GM12874 (cell line): ENCODE results near the gene ZNF512B.

Source experiments
- TF ChIP-seq, protein P1 (sequence below): IDR thresholded peaks from 2 replicates; pipeline ENCODE4 v1.5.1; 2011; ENCODE audit warnings: low read depth, mild to moderate bottlenecking, control low read depth, low read length, moderate library complexity; ENCODE audit not compliant: insufficient read depth

The ZNF512B gene

DNA sequence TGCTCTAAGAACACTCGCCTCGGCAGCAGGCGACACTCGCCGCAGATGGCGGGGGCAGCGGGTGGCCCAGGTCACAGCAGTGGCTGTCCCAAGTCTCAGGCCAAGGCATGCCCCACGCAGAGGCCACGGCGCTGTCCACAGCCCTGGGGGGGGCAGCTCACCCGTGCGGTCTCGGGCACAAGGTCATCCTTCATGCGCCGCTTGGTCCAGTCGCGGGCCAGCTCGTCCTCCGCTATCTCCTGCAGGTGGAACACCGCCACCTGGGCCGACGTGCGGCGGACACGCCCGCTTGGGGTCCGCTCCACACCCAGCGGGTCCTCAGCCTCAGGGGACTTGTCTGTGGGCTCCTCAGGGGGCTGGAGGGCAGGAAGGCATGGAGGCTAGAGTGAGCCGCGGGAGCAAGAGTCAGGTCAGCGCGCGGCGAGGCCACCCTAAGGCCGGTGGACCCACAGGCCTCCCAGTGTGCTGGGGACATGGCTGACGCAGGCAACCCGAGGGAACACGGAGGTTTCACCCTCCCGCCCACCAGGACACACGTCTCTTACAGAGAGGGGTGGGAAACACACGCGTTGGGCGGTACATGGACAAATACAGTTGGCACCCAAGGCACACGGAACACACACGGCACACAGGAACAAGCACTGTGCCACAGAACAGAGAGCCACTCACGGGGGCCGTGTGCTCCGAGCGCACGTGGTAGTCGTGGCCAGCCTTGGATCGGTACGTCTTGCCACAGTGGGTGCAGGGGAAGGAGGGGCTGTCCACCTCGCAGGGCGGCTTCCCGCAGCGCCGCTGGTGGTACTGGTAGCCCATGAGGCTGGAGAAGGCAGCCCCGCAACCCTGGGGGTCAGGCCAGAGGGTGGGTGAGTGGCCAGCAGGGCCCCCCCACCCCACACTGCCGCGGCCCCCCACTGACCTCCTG, 7.0 kb downstream of the ZNF512B start:
- TF ChIP-seq, protein P1, sequence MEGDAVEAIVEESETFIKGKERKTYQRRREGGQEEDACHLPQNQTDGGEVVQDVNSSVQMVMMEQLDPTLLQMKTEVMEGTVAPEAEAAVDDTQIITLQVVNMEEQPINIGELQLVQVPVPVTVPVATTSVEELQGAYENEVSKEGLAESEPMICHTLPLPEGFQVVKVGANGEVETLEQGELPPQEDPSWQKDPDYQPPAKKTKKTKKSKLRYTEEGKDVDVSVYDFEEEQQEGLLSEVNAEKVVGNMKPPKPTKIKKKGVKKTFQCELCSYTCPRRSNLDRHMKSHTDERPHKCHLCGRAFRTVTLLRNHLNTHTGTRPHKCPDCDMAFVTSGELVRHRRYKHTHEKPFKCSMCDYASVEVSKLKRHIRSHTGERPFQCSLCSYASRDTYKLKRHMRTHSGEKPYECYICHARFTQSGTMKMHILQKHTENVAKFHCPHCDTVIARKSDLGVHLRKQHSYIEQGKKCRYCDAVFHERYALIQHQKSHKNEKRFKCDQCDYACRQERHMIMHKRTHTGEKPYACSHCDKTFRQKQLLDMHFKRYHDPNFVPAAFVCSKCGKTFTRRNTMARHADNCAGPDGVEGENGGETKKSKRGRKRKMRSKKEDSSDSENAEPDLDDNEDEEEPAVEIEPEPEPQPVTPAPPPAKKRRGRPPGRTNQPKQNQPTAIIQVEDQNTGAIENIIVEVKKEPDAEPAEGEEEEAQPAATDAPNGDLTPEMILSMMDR: no peak

- TF ChIP-seq, protein P1: no peak
Measured at GRCh38 chr20:63961664-63962425, 7.9 kb downstream of the ZNF512B start.

GRCh38 chr20:63959699-63960075, 10.0 kb downstream of the ZNF512B start:
- TF ChIP-seq, protein P1: no peak

DNA sequence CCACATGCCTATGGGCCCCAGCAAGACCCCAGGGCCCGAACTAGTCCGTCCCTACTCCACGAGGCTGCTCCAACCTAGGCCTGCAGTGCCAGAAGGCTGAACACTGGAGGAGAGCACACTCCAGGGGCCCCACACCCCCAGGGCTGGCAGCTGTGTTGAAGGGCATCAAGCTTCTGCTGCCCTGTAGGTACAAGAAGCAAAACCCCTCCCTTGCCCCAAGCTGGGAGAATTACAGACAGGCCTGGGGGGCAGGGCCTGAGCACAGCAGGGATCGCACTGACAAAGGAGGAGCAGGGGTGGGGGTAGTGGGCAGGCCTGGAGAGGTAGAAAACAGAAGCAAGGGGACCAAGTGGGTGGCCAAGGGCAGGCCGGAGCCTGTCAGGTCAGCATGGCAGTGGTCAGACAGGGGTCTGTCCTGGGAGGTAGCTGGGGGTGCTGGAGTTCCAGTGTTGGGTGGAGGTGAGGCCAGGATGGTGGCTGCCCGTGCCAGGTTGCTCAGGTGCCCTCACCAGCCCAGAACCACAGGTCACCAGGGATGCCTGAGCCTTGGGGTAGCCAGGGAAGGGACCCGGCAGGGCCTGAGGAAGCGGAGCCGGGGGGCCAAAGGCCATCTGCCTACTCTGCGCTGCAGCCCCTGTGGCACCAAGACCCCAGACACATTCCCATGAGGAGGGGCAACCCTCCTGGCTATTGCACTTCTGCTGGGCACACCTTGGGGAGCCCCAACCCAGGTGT, 10.6 kb downstream of the ZNF512B start:
- TF ChIP-seq, protein P1: no peak

GRCh38 chr20:63958471-63958870, 11.3 kb downstream of the ZNF512B start:
- TF ChIP-seq, protein P1: no peak

DNA sequence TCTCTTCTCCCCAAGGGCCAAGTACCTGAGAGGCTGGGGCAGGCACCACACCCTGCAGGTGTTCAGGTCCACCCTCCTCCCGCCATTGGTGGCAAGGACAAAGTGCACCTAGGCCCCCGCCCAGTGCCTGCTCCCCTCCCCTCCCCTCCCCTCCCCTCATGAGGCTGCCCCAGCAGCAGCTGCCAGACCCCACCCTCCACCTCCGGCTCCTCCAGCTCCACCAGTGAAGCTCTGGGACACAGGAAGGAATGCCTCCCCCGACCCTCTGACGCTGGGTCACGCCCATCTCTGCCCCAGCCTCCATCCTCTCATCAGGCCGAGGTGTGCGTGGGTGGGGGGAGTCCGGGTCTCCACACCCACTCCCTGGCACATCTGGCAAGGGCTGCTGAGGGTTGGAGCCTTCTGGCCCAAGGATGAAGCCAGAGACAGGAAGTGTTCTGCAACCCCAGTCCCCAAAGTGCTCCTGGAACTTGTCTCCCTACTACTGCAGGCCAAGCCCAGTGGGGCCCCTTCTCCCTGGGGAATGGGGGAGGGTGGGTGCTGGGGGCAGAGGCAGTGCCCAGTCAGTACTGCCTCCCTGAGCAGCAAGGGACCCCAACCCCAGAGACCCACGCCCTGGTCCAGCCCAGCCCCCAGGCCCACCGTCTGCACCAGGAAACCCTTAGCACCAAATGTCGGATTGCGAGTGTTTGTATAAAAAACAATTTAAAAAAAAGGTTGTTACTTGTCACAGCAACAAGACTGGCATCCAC, 11.9 kb downstream of the ZNF512B start:
- TF ChIP-seq, protein P1: no peak
